Measurements from ENCODE around the gene SNORC.
"Not testable (repeated sequence)": the region's sequence is repeated elsewhere in the genome, so short reads cannot be mapped to it uniquely, and the experiment has no call there.

The SNORC gene

DNA sequence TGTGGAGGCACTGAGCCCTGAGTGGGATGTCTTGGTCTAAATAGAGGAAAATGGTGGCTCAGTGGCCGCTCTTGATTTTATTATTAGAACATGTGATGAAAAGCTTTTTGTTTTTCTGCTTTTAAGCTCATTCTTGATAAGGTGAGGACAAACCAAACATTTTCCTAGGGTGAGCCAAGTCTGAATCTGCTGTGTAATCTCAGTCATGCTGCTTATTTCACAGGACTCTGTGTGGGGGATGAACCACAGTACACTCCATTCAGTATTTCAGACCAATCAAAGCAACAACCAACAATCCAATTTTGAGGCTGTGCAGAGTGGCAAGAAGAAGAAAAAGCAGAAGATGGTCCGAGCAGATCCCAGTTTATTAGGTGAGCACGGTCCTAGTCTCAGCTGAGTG, 20.0 kb upstream of the SNORC start:
- Histone ChIP-seq H3K4me1 (ENCODE audit: insufficient read depth, low read length) (no peaks in the 10 kb centered on the region), H3K4me3 (ENCODE audit: low read length) (no peak overlapping the region), H3K27ac (ENCODE audit: low read depth, low read length) (no peak overlapping the region), H3K9ac (ENCODE audit: low read depth, low read length) (no peak overlapping the region), H3K9me3 (ENCODE audit: insufficient read depth, low read depth, low read length) (no peaks in the 10 kb centered on the region), H3K27me3 (ENCODE audit: insufficient read depth, low read length) (no peaks in the 10 kb centered on the region), H3K36me3 (ENCODE audit: insufficient read depth, low read length) (peaks cover 90% of the 10 kb centered on the region)
- 99% methylated on average over 3 of the region's 3 CpGs for WGBS

DNA sequence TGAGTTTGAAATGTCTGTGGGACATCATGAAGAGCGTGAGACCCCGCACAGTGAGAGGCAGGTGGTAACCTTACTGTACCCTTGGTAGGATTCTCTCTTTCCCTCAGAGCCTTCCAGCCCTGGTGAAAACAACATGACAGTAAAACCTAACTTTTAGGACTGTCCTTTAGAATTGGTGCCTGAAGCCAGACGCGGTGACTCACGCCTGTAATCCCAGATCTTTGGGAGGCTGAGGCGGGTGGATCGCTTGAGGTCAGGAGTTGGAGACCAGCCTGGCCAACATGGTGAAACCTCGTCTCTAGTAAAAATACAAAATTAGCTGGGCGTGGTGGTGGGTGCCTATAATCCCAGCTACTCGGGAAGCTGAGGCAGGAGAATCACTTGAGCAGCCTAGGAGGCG, 18.0 kb upstream of the SNORC start:
- H3K9ac ChIP-seq (ENCODE audit: low read depth, low read length); H3K27me3 ChIP-seq (ENCODE audit: insufficient read depth, low read length); H3K4me3 ChIP-seq (ENCODE audit: low read length); H3K27ac ChIP-seq (ENCODE audit: low read depth, low read length); H3K9me3 ChIP-seq (ENCODE audit: insufficient read depth, low read depth, low read length); H3K4me1 ChIP-seq (ENCODE audit: insufficient read depth, low read length): not testable (repeated sequence)
- peaks cover 88% of the 10 kb centered on the region for H3K36me3 ChIP-seq (ENCODE audit: insufficient read depth, low read length)
- 96% methylated on average over 11 of the region's 11 CpGs for WGBS

GRCh38 chr2:232852676-232853075, 17.4 kb upstream of the SNORC start:
- no peak overlapping the region for H3K9ac ChIP-seq (ENCODE audit: low read depth, low read length)
- H3K4me3 ChIP-seq (ENCODE audit: low read length) = no peak overlapping the region
- no peak overlapping the region for H3K27ac ChIP-seq (ENCODE audit: low read depth, low read length)
- WGBS = 89% methylated on average over 1 of the region's 2 CpGs
- no peaks in the 10 kb centered on the region for H3K27me3 ChIP-seq (ENCODE audit: insufficient read depth, low read length)
- H3K4me1 ChIP-seq (ENCODE audit: insufficient read depth, low read length) = no peaks in the 10 kb centered on the region
- peaks cover 88% of the 10 kb centered on the region for H3K36me3 ChIP-seq (ENCODE audit: insufficient read depth, low read length)
- no peaks in the 10 kb centered on the region for H3K9me3 ChIP-seq (ENCODE audit: insufficient read depth, low read depth, low read length)

GRCh38 chr2:232854082-232854481, 16.0 kb upstream of the SNORC start:
- Histone ChIP-seq H3K4me1 (ENCODE audit: insufficient read depth, low read length) (no peaks in the 10 kb centered on the region), H3K36me3 (ENCODE audit: insufficient read depth, low read length) (peaks cover 88% of the 10 kb centered on the region), H3K9me3 (ENCODE audit: insufficient read depth, low read depth, low read length) (no peaks in the 10 kb centered on the region), H3K4me3 (ENCODE audit: low read length) (no peak overlapping the region), H3K27ac (ENCODE audit: low read depth, low read length) (no peak overlapping the region), H3K27me3 (ENCODE audit: insufficient read depth, low read length) (no peaks in the 10 kb centered on the region), H3K9ac (ENCODE audit: low read depth, low read length) (no peak overlapping the region)
- WGBS = 82% methylated on average over 6 of the region's 7 CpGs

GRCh38 chr2:232857158-232857563, 12.9 kb upstream of the SNORC start:
- Histone ChIP-seq H3K9ac (ENCODE audit: low read depth, low read length) (no peak overlapping the region), H3K4me3 (ENCODE audit: low read length) (no peak overlapping the region), H3K4me1 (ENCODE audit: insufficient read depth, low read length) (no peaks in the 10 kb centered on the region), H3K27ac (ENCODE audit: low read depth, low read length) (no peak overlapping the region), H3K36me3 (ENCODE audit: insufficient read depth, low read length) (peaks cover 66% of the 10 kb centered on the region), H3K9me3 (ENCODE audit: insufficient read depth, low read depth, low read length) (no peaks in the 10 kb centered on the region), H3K27me3 (ENCODE audit: insufficient read depth, low read length) (no peaks in the 10 kb centered on the region)
- WGBS = 99% methylated on average over 4 of the region's 4 CpGs

- Histone ChIP-seq H3K4me1 (ENCODE audit: insufficient read depth, low read length) (no peaks in the 10 kb centered on the region), H3K9ac (ENCODE audit: low read depth, low read length) (no peak overlapping the region), H3K4me3 (ENCODE audit: low read length) (no peak overlapping the region), H3K9me3 (ENCODE audit: insufficient read depth, low read depth, low read length) (no peaks in the 10 kb centered on the region), H3K36me3 (ENCODE audit: insufficient read depth, low read length) (peaks cover 50% of the 10 kb centered on the region), H3K27ac (ENCODE audit: low read depth, low read length) (no peak overlapping the region), H3K27me3 (ENCODE audit: insufficient read depth, low read length) (no peaks in the 10 kb centered on the region)
- WGBS = 94% methylated on average over 4 of the region's 4 CpGs
Observed at GRCh38 chr2:232859385-232859916, 10.6 kb upstream of the SNORC start.

GRCh38 chr2:232860593-232861241, 9.3 kb upstream of the SNORC start:
- Histone ChIP-seq H3K36me3 (ENCODE audit: insufficient read depth, low read length) (peaks cover 39% of the 10 kb centered on the region), H3K27ac (ENCODE audit: low read depth, low read length) (no peak overlapping the region), H3K4me1 (ENCODE audit: insufficient read depth, low read length) (no peaks in the 10 kb centered on the region), H3K27me3 (ENCODE audit: insufficient read depth, low read length) (no peaks in the 10 kb centered on the region), H3K4me3 (ENCODE audit: low read length) (no peak overlapping the region), H3K9me3 (ENCODE audit: insufficient read depth, low read depth, low read length) (no peaks in the 10 kb centered on the region), H3K9ac (ENCODE audit: low read depth, low read length) (no peak overlapping the region)
- 95% methylated on average over 9 of the region's 9 CpGs for WGBS

DNA sequence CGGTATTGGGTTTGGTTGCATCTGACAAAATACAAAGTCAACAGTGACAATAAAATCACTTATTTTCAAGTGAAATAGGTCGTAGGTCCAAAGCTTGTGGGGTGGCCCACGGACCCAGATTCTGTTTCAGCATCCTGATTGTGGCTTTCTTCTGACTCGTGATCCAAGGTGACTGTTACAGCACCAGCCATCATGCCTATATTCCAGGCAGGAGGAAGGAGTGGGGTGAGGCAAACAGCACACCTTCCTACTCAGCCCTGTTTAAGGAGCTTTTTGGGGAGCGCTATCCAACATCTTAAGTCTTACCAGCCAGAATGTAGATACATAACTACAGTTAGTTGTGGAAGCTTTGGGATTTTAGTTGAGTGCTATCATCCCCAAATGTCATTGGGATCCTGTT, 8.7 kb upstream of the SNORC start:
- WGBS = 98% methylated on average over 5 of the region's 5 CpGs
- H3K36me3 ChIP-seq (ENCODE audit: insufficient read depth, low read length) = peaks cover 35% of the 10 kb centered on the region
- H3K27me3 ChIP-seq (ENCODE audit: insufficient read depth, low read length) = no peaks in the 10 kb centered on the region
- H3K27ac ChIP-seq (ENCODE audit: low read depth, low read length) = no peak overlapping the region
- no peak overlapping the region for H3K9ac ChIP-seq (ENCODE audit: low read depth, low read length)
- no peaks in the 10 kb centered on the region for H3K9me3 ChIP-seq (ENCODE audit: insufficient read depth, low read depth, low read length)
- H3K4me3 ChIP-seq (ENCODE audit: low read length) = no peak overlapping the region
- no peaks in the 10 kb centered on the region for H3K4me1 ChIP-seq (ENCODE audit: insufficient read depth, low read length)

DNA sequence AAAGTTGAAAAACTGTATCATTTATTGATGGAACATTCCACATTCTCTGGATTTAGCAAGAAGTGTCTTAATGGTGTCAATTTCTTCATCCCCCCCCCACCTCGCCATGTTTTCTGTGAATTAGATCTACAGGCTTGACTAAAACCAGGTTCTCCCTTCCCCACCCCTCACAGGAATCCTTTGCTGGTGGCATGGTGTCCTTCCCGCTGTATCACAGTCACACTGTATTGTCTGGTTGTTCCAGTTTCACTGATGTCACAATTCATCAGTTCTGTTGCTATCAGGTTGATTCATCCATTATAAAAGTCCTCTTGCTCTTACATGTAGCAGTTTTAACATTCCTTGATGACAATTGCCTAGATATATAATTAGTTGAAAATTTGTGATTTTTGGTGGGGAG, 6.1 kb upstream of the SNORC start:
- WGBS = 96% methylated on average over 2 of the region's 2 CpGs
- Histone ChIP-seq H3K4me3 (ENCODE audit: low read length) (no peak overlapping the region), H3K27ac (ENCODE audit: low read depth, low read length) (no peak overlapping the region), H3K9ac (ENCODE audit: low read depth, low read length) (no peak overlapping the region), H3K27me3 (ENCODE audit: insufficient read depth, low read length) (no peaks in the 10 kb centered on the region), H3K4me1 (ENCODE audit: insufficient read depth, low read length) (no peaks in the 10 kb centered on the region), H3K9me3 (ENCODE audit: insufficient read depth, low read depth, low read length) (no peaks in the 10 kb centered on the region), H3K36me3 (ENCODE audit: insufficient read depth, low read length) (peaks cover 8% of the 10 kb centered on the region)

- no peaks in the 10 kb centered on the region for H3K27me3 ChIP-seq (ENCODE audit: insufficient read depth, low read length)
- no peaks in the 10 kb centered on the region for H3K4me1 ChIP-seq (ENCODE audit: insufficient read depth, low read length)
- no peak overlapping the region for H3K4me3 ChIP-seq (ENCODE audit: low read length)
- H3K27ac ChIP-seq (ENCODE audit: low read depth, low read length) = no peak overlapping the region
- H3K9me3 ChIP-seq (ENCODE audit: insufficient read depth, low read depth, low read length) = no peaks in the 10 kb centered on the region
- H3K9ac ChIP-seq (ENCODE audit: low read depth, low read length) = no peak overlapping the region
- 100% methylated on average over 1 of the region's 1 CpG for WGBS
- no peaks in the 10 kb centered on the region for H3K36me3 ChIP-seq (ENCODE audit: insufficient read depth, low read length)
Observed at GRCh38 chr2:232865165-232865564, 4.9 kb upstream of the SNORC start.

DNA sequence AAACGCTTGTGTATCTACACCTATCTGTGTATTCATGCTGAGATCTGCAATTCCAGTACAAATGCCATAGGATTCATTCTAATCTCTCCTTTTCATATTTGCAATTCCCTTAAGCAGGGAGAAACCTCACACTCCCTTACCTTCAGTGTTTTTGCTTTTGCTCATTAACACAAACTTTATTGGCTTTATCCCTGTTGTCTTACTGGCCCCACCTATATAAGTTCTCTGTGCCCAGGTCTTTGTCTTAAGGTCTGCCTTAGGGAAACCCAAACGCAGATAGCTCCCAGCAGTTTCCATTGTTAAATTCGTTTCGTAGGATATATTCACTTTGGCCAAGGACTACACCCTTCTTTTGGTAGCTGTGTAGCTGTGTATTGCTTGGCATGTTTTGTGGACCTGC, 4.0 kb upstream of the SNORC start:
- H3K36me3 ChIP-seq (ENCODE audit: insufficient read depth, low read length) = no peaks in the 10 kb centered on the region
- no peaks in the 10 kb centered on the region for H3K9me3 ChIP-seq (ENCODE audit: insufficient read depth, low read depth, low read length)
- H3K9ac ChIP-seq (ENCODE audit: low read depth, low read length) = no peak overlapping the region
- WGBS = 91% methylated on average over 4 of the region's 4 CpGs
- H3K4me1 ChIP-seq (ENCODE audit: insufficient read depth, low read length) = no peaks in the 10 kb centered on the region
- no peak overlapping the region for H3K27ac ChIP-seq (ENCODE audit: low read depth, low read length)
- H3K27me3 ChIP-seq (ENCODE audit: insufficient read depth, low read length) = no peaks in the 10 kb centered on the region
- H3K4me3 ChIP-seq (ENCODE audit: low read length) = no peak overlapping the region
